Thymus (tissue), 11 donors: ENCODE data around the gene DPYSL4. TPM values are rescaled to one million over a fixed set of nuclear protein-coding genes. Genes with fewer than 3 reads are reported as not detected.

Experiments used
- DNase-seq, 9 donors: peaks; one replicate each; pipeline ENCODE4 v3.0.0-alpha.2; 2013; ENCODE audit warnings: low spot score in 9 of 9, low read depth in 6 of 9, missing footprints in 1 of 9
- H3K27ac ChIP-seq, 2 donors: one replicate each; pipeline ENCODE4 v1.5.1; 2013; ENCODE audit warnings: control low read depth in 1 of 2, low read depth in 1 of 2, low read length in 1 of 2, mild to moderate bottlenecking in 1 of 2, moderate library complexity in 1 of 2
- H3K27me3 ChIP-seq, 2 donors: one replicate each; pipeline ENCODE4 v1.5.1; 2013; ENCODE audit warnings: low read length in 1 of 2; ENCODE audit not compliant: control insufficient read depth in 2 of 2, insufficient read depth in 1 of 2
- H3K36me3 ChIP-seq, 2 donors: one replicate each; pipeline ENCODE4 v1.5.1; 2013; ENCODE audit warnings: low read length in 1 of 2, mild to moderate bottlenecking in 1 of 2, moderate library complexity in 1 of 2; ENCODE audit not compliant: control insufficient read depth in 2 of 2, insufficient read depth in 2 of 2
- H3K4me1 ChIP-seq, 2 donors: one replicate each; pipeline ENCODE4 v1.5.1; 2013; ENCODE audit warnings: low read length in 2 of 2; ENCODE audit not compliant: control insufficient read depth in 2 of 2, insufficient read depth in 2 of 2
- H3K4me3 ChIP-seq, 2 donors: one replicate each; pipeline ENCODE4 v1.5.1; 2013; ENCODE audit warnings: low read length in 2 of 2, control low read depth in 1 of 2, mild to moderate bottlenecking in 1 of 2
- H3K9me3 ChIP-seq, 2 donors: one replicate each; pipeline ENCODE4 v1.5.1; 2013; ENCODE audit warnings: low read length in 1 of 2, mild to moderate bottlenecking in 1 of 2; ENCODE audit not compliant: control insufficient read depth in 2 of 2, insufficient read depth in 1 of 2
- WGBS: extraction: QIAGEN DNeasy Blood & Tissue Kit; methylation state at CpG from one replicate; pipeline ENCODE4 v1.1.7; 2013; 5-methylcytosine and 5-hydroxymethylcytosine counted together
- polyA plus RNA-seq: library from polyadenylated mRNA; stranded (reverse); fragments of 200-250 nt; gene quantifications from one replicate; pipeline ENCODE4 v1.2.3, GENCODE V29; 2013
- total RNA-seq: library from RNA; stranded (reverse); fragments of 120-200 nt; gene quantifications from one replicate; pipeline ENCODE4 v1.2.4, GENCODE V29; 2013
- donor health status: healthy.

The DPYSL4 gene
- total and polyA plus RNA-seq, 2 donors = 0.28 to 0.89 TPM

- no peak overlapping the region for H3K27ac ChIP-seq
- no peak overlapping the region for H3K4me3 ChIP-seq
- H3K27me3 ChIP-seq = no peaks in the 10 kb centered on the region
- WGBS = 94% methylated on average over 8 of the region's 8 CpGs
- DNase-seq = no peak
- peaks cover 6 to 12% of the 10 kb centered on the region in 2 donors for H3K36me3 ChIP-seq
- H3K9me3 ChIP-seq = no peaks in the 10 kb centered on the region
- H3K4me1 ChIP-seq = peaks cover 3 to 20% of the 10 kb centered on the region in 2 donors
These were observed 39.1 kb downstream of the DPYSL4 start for GRCh38 chr10:132225849-132226205.

GRCh38 chr10:132226586-132227405 is 40.0 kb downstream of the DPYSL4 start:
- Histone ChIP-seq H3K36me3 (peaks cover 6 to 12% of the 10 kb centered on the region in 2 donors), H3K4me3 (no peak overlapping the region), H3K9me3 (no peaks in the 10 kb centered on the region), H3K27ac (no peak overlapping the region), H3K27me3 (no peaks in the 10 kb centered on the region), H3K4me1 (peaks cover 3 to 26% of the 10 kb centered on the region in 2 donors)
- 96% methylated on average over 27 of the region's 27 CpGs for WGBS
- DNase-seq = no peak

DNA sequence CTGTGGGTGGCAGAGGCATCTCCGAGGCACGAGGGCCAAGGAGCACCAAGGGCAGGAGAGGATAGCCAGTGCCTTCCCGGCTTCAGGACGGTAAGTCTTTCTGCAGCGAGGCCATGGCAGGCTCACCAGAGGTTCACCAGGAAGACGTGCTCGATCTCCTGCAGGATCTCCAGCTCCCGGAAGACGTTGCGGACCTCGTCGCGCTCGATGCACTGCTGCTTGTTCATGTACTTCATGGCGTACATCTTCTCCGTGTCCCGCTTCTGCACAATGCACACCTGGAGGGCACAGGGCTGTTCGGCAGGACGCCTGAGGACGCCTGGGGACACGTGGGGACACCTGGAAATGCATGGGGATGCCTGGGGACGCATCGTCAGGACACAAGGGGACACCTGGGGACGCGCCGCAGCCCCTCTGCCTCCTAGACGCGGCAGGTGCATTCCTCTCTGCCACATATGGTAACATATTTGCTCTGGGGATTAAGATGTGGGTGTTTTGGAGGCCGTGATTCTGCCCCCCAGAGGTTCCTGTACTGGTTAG is 41.2 kb downstream of the DPYSL4 start:
- Histone ChIP-seq H3K4me3 (no peak overlapping the region), H3K9me3 (no peaks in the 10 kb centered on the region), H3K4me1 (peaks cover 3 to 37% of the 10 kb centered on the region in 2 donors), H3K27ac (no peak overlapping the region), H3K27me3 (no peaks in the 10 kb centered on the region), H3K36me3 (peaks cover 3 to 6% of the 10 kb centered on the region in 2 donors)
- WGBS = 97% methylated on average over 29 of the region's 29 CpGs
- no peak for DNase-seq

DNA sequence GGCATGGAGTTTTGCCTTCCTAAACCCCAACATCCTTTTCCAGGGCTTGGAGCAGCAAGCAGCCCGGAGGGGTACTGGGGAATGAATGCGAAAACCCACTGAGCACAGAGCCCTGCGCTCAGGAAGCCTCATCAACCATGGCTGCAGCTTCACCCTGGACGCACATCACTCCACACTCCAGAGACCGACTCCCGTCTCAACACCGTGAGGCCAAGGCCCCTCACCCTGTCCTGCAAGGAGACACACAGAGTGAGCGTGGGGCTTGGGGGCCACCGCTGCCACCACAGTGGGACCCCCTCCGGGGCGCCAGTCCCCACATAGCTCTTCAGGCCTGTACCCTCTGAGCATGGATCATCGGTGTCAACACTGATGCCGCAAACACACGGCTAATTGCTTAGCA is 41.9 kb downstream of the DPYSL4 start:
- WGBS = 96% methylated on average over 14 of the region's 14 CpGs
- no peak for DNase-seq
- Histone ChIP-seq H3K9me3 (no peaks in the 10 kb centered on the region), H3K4me1 (peaks cover 0 to 37% of the 10 kb centered on the region in 2 donors), H3K27me3 (no peaks in the 10 kb centered on the region), H3K27ac (no peak overlapping the region), H3K36me3 (peaks cover 3 to 6% of the 10 kb centered on the region in 2 donors), H3K4me3 (no peak overlapping the region)

DNA sequence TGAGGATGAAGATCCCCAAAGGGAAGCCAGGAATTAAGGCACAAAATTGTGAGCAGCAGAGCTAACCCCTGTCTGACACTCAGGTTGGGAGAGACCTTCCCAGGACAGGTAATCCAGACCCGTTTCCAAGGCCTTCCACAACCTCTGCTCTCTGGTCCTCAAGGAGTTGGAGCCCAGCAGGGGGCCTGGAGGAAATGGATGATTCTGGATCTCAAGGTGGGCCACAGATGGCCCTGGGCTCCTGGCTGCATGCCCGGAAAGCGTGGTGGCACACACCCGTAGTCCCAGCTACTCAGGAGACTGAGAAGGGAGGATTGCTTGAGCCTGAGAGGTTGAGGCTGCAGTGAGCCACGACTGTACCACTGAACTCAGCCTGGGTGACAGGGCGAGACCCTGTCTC is 42.3 kb downstream of the DPYSL4 start:
- no peak overlapping the region for H3K27ac ChIP-seq
- no peak overlapping the region for H3K4me3 ChIP-seq
- H3K36me3 ChIP-seq = peaks cover 1 to 6% of the 10 kb centered on the region in 2 donors
- 94% methylated on average over 6 of the region's 6 CpGs for WGBS
- H3K9me3 ChIP-seq = no peaks in the 10 kb centered on the region
- H3K27me3 ChIP-seq = no peaks in the 10 kb centered on the region
- H3K4me1 ChIP-seq = peaks cover 0 to 37% of the 10 kb centered on the region in 2 donors
- DNase-seq = no peak

DNA sequence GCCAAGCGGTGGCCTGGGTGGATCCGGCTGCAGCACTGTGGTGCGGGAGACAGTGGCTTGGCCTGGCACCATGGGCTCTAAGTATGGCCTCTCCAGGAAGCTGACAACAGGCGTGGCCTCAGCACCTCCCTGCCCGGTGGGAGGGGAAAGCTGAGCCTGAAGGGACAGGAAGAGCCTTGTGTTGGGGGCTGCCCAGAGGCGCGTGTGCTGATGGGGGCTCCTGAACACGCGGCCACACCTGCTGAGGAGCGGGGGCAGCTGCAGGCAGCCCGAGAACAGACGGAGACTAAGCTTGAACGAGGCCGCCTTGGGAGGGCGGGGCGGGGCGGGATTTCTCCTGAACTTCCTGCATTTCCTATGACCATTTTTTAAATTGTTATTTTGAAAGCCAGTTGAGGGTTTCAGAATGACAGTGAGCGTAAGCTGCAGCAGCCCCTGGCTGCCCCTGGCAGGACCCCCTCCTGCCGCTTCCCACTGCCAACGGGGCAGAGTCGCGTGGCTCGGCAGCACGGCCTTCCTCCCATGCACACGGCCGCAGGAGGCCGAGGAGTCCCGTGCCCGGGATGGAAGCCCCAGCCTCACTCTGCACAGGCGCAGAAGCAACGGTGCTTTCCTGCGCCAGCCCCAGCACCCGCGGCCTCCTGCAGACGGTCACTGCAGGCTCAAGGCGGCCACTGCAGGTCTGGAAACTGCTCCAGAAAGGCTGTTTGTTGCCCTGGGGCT is 43.2 kb downstream of the DPYSL4 start:
- DNase-seq = peak in 4 of 9 donors; percentile 26 to 53 (median 32)
- peaks cover 0 to 37% of the 10 kb centered on the region in 2 donors for H3K4me1 ChIP-seq
- peaks cover 0 to 4% of the 10 kb centered on the region in 2 donors for H3K36me3 ChIP-seq
- peak overlapping the region in 1 of 2 donors; percentile 9 for H3K4me3 ChIP-seq
- no peaks in the 10 kb centered on the region for H3K27me3 ChIP-seq
- no peaks in the 10 kb centered on the region for H3K9me3 ChIP-seq
- WGBS = 72% methylated on average over 36 of the region's 36 CpGs
- no peak overlapping the region for H3K27ac ChIP-seq

GRCh38 chr10:132230557-132231210 is 43.9 kb downstream of the DPYSL4 start:
- Histone ChIP-seq H3K27ac (no peak overlapping the region), H3K27me3 (no peaks in the 10 kb centered on the region), H3K9me3 (no peaks in the 10 kb centered on the region), H3K4me3 (no peak overlapping the region), H3K4me1 (peaks cover 0 to 37% of the 10 kb centered on the region in 2 donors), H3K36me3 (peaks cover 0 to 2% of the 10 kb centered on the region in 2 donors)
- no peak for DNase-seq
- 93% methylated on average over 21 of the region's 21 CpGs for WGBS

DNA sequence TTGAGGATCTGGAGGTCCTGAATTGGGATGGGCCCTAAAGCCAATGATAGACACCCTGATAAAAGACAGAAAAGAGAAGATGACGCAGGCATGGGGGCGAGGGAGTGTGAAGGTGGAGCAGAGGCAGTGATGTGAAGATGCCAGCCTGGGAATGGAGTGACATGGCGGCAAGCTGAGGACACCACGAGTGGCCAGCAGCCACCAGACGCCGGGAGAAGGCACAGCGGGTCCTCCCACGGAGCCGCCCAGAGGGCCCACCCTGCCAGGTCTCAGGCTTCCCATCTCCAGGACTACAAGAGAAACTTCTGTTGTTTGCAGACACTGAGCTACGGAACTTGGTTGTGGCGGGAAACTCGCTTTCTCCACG is 44.9 kb downstream of the DPYSL4 start:
- H3K27me3 ChIP-seq = no peaks in the 10 kb centered on the region
- no peak overlapping the region for H3K4me3 ChIP-seq
- no peak for DNase-seq
- WGBS = 96% methylated on average over 13 of the region's 13 CpGs
- peaks cover 0 to 2% of the 10 kb centered on the region in 2 donors for H3K36me3 ChIP-seq
- H3K4me1 ChIP-seq = peaks cover 0 to 37% of the 10 kb centered on the region in 2 donors
- no peaks in the 10 kb centered on the region for H3K9me3 ChIP-seq
- no peak overlapping the region for H3K27ac ChIP-seq
